Stimulated activated CD8-positive, alpha-beta memory T cell treated with anti-CD3 and anti-CD28 coated beads, Interleukin-4, amount 100 ng/mL, for 24 hours (primary cell): Measurements from ENCODE around the gene CYTH3.
"Not testable (repeated sequence)": the region's sequence is repeated elsewhere in the genome, so short reads cannot be mapped to it uniquely, and the experiment has no call there.

Experiments
- DNase-seq: peaks from one replicate; pipeline ENCODE4 v3.0.0-alpha.2; 2020; ENCODE audit warnings: low read depth

The CYTH3 gene

GRCh38 chr7:6193709-6194108, 78.7 kb downstream of the CYTH3 start:
- DNase-seq: no peak

- DNase-seq: not testable (repeated sequence)
Observed at GRCh38 chr7:6190563-6190962, 81.9 kb downstream of the CYTH3 start.

DNA sequence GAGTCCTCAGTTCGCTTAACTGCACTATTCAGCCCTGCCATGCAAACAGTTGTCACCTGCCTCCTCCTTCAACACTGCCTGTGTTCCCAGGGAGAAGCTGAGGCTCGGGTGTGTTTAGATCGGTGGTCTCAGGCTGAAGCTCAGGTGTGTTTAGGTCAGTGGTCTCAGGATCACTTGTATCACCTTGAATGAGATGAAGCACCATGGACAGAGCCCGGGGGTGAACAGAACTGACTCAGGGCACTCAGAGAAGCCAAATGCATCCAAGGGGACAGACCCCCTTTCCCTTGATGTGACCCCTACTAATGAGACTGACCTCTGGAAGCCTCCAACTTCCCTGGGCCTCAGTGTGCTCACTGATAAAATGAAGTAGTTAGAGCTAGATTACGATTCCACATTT, 84.0 kb downstream of the CYTH3 start:
- no peak for DNase-seq

GRCh38 chr7:6186577-6186976, 85.8 kb downstream of the CYTH3 start:
- no peak for DNase-seq

- DNase-seq: no peak
Observed at GRCh38 chr7:6182993-6183392, 89.4 kb downstream of the CYTH3 start.

- no peak for DNase-seq
Observed at GRCh38 chr7:6181136-6181535, 91.3 kb downstream of the CYTH3 start.

DNA sequence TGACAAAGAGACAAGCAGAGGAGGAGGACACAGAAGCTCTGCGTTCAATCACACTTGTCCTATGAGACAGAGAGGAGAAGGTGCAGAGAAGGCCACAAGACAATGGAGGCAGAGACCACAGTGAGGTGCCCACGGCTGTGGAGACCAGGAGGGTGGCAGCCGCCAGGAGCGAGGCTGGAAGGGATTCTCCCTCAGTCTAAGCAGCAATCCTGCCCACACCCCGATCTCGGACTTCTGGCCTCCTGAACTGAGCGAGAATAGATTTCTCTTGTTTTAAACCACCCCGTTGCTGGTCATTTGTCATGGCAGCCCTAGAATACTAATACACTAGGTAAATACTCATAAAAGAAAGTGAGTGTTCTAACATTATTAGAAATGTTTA, 92.1 kb downstream of the CYTH3 start:
- DNase-seq: no peak

DNA sequence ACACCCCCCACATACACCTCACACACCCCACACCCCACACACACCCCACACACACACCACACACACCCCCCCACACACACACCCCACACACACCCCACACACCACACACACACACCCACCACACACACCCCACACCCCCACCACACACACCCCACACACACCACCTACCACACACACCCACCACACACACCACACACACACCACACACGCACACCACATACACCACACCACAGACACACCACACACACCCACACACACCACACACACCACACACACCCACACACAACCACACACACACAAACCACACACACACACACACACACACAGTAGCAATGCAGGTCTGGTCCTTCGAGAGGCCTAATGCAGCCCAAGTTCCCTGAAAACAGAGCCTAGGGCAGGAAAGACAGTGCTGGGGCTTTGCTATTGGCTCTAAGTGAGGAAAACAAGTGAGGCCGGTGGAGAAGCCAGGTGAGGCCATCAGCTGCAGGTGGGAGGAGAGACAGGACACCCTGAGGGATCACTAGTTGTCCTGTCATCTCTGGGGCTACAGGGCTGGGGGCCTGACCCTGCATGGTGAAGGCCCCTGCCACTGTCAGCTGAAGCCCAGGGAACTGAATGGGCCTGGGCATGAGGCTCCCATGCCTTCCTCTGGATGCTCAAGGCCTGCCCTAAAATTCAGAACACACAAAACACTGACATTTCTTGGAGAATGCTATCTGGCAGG, 92.6 kb downstream of the CYTH3 start:
- no peak for DNase-seq

DNA sequence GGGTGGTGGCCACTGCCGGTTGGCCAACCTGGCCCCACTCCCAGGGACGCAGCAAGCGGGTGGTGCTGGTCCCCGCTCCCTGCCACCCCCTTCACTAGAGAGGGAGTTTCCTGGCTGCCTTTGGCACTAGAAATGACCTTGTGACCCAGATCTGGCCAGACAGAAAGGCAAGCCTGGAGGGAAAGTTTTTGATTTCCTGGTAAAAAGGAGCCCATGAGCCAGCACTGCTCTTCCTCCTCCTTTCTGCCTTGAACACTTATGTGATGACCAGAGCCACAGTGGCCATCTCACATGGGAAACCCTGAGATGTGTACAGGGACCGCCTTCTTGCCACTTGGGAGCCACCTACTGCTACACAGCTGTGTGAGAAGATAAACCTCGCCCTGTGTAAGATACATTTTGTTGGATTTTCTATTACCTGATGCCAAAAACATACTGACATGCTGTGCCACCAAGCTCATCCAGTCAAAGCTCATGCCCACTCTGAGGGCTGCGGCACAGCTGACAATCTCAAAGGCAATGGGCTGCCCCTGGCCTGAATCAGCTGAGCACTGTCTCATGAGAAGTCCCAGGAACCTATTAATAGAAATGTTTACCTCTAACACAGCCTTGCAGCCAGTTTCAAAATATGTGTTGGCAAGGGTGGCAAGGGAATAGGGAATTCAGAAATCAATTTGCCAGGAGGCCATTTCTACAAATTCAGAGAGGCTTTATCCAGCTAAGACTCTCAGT, 94.0 kb downstream of the CYTH3 start:
- DNase-seq: no peak

- DNase-seq: no peak
Observed at GRCh38 chr7:6175645-6176044, 96.8 kb downstream of the CYTH3 start.

- no peak for DNase-seq
Observed at GRCh38 chr7:6172910-6173295, 99.5 kb downstream of the CYTH3 start.

DNA sequence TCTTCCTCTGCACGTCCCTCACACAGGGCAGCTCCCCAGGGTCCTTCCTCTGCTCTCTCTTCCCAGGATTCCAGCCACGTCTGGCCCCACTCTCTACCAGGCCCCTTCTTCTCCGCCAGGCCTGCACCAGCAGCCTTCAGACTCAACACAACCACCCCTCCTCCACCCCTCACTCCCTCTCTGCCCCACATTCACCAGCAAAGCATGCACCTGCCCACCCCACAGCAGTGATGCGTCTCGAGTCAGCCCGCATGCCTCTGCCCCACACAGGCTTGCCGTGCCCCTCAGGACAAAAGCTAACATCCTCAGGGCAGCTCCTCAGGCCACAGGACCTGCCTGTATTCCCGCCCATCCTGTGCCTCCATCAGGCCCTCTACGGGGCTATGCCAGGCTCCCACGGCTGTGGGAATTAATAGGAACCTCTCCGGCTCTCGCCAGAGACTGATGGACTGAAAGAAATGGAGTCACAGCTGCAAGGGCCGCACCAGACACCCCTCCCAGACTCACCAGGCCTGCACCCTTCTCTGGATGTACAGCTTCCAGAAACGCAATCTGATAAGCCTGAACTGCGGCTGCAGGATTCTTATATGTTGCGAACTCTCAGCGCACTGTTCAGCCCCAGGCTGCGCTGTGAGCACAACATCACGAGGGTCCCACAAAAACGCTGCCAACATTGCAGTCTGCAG, 100.1 kb downstream of the CYTH3 start:
- no peak for DNase-seq

DNA sequence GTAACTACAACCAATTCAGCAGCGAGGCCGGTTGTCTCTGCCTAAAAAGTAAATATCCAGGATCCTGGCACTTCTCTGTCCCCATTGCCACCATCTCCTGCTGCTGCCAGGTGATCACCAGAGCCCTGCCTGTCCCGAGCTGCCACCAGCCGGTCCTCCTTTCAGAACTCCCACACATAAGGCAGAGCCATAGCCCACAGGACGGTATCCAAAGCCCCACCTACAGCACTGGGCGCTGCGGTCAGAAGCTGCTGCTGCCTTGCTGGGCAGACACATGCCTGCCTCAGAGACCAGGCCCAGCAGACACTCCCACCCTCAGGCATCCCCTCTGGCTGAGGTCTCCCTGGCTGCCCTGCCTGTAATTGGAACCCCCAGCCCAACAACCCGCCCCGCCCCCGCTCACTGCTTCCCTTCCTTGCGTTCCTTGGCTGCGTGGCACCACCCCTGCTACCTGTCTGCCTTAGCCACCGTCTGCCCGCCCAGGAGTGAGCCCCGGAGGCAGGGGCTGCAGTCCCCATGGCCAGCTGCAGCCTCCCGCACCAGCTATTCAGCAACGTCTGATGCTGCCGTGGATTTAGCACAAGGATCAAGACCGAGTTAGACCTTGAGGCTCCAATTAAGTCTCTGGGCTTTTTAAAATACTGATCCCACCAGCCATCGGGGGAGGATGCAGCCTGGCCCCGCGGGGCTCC, 100.7 kb downstream of the CYTH3 start:
- DNase-seq: no peak

GRCh38 chr7:6170571-6171531, 101.6 kb downstream of the CYTH3 start:
- no peak for DNase-seq

DNA sequence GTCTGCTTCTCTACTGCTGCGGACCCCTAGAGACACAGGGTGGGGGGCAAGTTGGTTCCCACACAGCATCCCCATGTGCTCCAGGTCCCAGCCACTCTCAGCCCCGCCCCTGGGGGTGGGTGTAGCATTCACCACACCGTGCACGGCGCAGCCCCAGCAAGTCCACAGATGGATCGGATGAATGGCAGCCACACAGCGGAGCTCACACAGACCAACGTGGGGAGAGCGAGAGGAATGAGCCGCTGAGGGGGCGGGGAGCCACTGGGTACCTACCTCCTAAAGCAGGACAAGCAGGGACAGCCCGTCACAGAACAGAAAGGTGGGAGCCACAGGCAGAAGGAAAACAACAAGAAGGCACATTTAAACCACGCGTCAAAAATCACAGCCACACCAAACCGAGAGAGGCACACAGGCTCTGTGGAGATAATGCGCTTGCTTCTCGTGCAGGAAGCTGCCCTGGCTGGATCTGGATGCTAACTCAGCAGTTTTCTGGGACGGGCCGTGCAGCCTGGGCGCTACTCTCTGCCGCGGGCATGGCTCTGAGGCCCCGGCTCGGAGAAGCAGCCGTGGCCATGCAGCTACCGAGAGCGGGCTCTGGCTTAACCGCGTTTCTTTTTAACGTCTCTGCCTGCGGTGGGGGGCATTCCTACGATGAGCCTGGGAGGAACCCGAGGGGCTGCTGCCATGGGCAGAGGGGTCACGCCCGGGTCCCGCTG, 102.5 kb downstream of the CYTH3 start:
- no peak for DNase-seq

DNA sequence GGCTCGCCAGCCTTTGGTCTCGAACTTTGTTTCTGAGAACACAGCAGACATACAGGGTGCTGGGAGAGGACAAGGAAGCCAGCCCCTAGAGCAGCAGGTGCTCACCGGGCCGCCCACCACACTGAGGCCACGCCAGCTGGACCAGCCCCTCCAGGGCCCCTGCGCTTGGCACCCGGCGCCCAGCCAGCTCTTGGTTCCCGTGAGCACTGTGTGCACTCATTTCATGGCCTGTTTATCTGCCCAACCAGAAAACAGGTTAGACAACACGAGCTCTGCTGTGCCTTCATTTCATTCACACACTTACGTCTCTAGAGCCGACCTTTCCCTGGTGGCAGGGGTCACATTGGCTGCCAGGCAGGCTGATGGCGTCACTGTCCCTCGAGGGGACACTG, 104.0 kb downstream of the CYTH3 start:
- DNase-seq: no peak

DNA sequence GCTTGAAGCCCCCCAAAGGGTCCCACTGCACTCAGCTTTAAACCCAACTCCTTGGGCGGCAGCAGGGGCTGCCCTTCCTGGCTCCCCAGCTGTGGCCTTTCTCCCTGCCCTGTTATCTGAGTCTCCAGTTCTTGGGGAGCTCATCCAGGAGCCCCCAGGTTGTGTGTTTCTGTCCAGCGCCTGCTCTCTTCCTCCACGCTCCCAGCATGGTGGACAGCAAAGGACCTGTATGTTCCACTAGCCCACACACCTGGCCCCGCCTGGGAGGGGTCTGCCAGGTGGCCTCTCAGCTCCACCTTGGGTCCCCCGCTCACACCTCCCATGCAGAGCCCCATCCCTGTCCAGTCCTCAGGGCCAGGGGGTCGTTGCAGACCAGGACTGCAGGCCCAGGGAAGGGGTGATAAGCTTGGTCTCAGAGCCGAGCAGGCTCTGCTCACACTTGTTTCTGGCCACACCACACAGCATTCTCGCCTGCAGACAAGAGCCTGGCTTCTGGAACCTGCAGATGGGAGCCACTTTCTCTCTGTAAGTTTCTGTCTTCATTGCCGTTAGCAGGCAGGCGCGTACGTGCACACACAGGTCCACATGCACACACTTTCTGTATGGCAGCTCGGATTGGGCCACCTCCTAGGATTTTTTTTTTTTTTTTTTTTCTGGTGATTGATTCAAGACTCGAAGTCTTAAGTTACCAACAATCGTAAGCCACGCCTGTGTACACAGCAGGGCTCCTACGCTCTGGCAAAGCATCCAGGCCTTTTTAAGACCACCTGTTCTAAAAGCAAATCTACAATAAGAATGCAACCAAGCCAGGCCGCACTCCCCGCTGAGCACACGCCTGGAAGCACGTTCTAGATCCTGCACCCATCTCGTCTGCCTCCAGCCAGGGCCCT, 104.6 kb downstream of the CYTH3 start:
- DNase-seq: no peak

- no peak for DNase-seq
Observed at GRCh38 chr7:6167004-6167551, 105.3 kb downstream of the CYTH3 start.

GRCh38 chr7:6166443-6166891, 106.0 kb downstream of the CYTH3 start:
- DNase-seq: no peak
